Vagina (tissue), 2 donors: Measurements from ENCODE around the gene ALDH3B2.

Source experiments
- CTCF ChIP-seq, 3 experiments: fragments of 450-650 bp in 2 of 3; fragments of 200-600 bp in 1 of 3; sonication (generic) in 1 of 3; IDR thresholded peaks; one replicate each; pipeline ENCODE4 v1.5.1; 2017 to 2019; ENCODE audit warnings: antibody characterized with exemption in 3 of 3, mild to moderate bottlenecking in 2 of 3, moderate library complexity in 2 of 3
- POLR2A ChIP-seq, 2 donors: fragments of 450-650 bp; IDR thresholded peaks; one replicate each; pipeline ENCODE4 v1.6.1; 2017; ENCODE audit warnings: antibody characterized with exemption in 2 of 2, mild to moderate bottlenecking in 2 of 2, moderate library complexity in 2 of 2
- POLR2AphosphoS5 ChIP-seq, 2 donors: sonication (generic); formaldehyde crosslinking; IDR thresholded peaks; one replicate each; pipeline ENCODE4 v1.9.0; 2017; ENCODE audit warnings: antibody characterized with exemption in 2 of 2, mild to moderate bottlenecking in 2 of 2, low read depth in 1 of 2; ENCODE audit not compliant: insufficient read depth in 1 of 2

DNA sequence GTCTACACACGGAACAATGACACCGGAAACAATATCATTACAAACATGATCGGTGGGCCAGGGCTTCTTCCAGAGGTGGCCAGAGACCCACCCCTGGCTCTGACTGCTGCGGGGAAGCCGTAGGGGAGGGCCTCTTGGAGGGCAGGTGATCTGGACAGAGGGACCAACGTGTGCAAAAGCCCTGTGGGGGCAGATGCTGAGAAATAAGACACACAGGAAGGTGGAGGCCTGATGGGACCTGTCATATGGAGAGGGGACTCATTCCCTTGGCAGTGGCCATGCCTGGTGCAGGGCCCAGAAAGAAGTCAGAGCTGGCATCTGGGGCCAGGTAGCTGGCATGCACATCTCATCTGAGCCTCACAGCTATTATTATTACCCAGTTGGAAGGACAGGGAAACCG, 1.1 kb downstream of the ALDH3B2 start:
- TF ChIP-seq POLR2AphosphoS5 (IDR thresholded peaks at IDR 0.05; ENCODE audit: insufficient read depth in 1 of 2, low read depth in 1 of 2) (no peak), POLR2A (IDR thresholded peaks at IDR 0.05) (no peak), CTCF (IDR thresholded peaks at IDR 0.05) (no peak)
